Measurements from ENCODE around the gene DGKD. TPM values are rescaled to one million over a fixed set of nuclear protein-coding genes. Genes with fewer than 3 reads are reported as not detected.

Gene DGKD
- total RNA-seq, 2 donors from 2014 or later: 148 to 170 TPM

DNA sequence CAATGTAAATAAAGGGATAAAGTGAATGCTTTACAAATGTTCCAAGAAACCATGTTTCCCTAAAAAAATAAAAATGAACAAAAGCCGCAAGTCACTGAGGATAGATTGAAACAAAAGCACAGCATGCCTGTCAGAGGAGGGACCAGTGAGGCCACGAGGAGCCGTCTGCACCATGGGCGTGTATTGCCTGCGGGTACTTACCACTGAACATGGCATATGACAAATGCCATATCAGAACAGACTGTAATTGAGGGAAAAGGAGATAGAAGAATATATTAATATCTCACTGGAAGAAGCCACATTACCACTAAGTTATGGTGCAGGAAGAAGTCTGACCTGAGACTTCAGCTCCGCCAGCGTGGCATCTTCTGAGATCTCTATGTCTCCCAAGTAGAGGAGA lies 136.5 kb downstream of the DGKD start:
- Mint-ChIP-seq H3K4me3 (no peak overlapping the region), H3K27me3 (no peaks in the 10 kb centered on the region), H3K27ac (no peak overlapping the region), H3K36me3 (ENCODE audit: low read depth) (peaks cover 6% of the 10 kb centered on the region), H3K4me1 (peaks cover 4% of the 10 kb centered on the region)
- no peaks in the 10 kb centered on the region for H3K9me3 ChIP-seq (ENCODE audit: control insufficient read depth, low read length, poor library complexity, severe bottlenecking)
- ATAC-seq (no peak), DNase-seq (no peak)

DNA sequence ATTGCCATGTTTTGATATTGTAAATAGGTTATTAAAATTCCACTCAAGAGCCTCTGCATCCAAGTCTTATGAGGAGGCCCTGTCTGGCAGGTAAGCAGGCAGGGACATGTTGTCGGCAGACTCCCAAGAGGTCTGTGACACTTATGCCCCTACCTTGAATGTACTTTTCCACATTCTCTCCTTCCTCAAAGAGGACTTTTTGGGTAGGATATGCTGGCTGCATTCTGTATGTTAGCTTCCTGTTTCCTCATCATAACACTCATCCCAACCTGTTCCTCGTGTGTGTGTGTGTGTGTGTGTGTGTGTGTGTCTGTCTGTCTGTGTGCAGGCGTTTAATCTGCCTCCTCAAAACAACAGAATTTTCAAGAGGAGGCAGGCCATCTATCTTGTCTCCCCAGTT lies 137.0 kb downstream of the DGKD start:
- DNase-seq (no peak), ATAC-seq (no peak)
- H3K27me3 Mint-ChIP-seq: no peaks in the 10 kb centered on the region
- H3K4me1 Mint-ChIP-seq: peaks cover 4% of the 10 kb centered on the region
- peaks cover 7% of the 10 kb centered on the region for H3K36me3 Mint-ChIP-seq (ENCODE audit: low read depth)
- H3K9me3 ChIP-seq (ENCODE audit: control insufficient read depth, low read length, poor library complexity, severe bottlenecking): no peaks in the 10 kb centered on the region
- no peak overlapping the region for H3K4me3 Mint-ChIP-seq
- H3K27ac Mint-ChIP-seq: no peak overlapping the region

DNA sequence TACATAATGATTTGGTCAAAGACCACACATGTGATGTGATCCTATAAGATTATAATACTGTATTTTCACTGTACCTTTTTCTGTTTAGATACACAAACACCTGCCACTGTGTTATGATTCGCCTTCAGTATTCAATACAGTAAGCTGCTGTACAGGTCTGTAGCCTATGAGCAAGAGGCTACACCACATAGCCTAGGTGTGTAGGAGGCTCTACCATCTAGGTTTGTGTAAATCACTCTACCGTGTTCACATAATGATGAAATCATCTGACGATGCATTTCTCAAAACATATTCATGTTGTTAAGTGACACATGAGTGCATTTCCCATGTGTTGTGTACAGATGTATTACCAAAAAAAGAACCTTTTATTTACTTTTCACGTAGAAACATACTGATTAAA lies 137.8 kb downstream of the DGKD start:
- H3K36me3 Mint-ChIP-seq (ENCODE audit: low read depth): peaks cover 7% of the 10 kb centered on the region
- H3K4me1 Mint-ChIP-seq: peaks cover 2% of the 10 kb centered on the region
- no peak for DNase-seq
- ATAC-seq: no peak
- no peaks in the 10 kb centered on the region for H3K9me3 ChIP-seq (ENCODE audit: control insufficient read depth, low read length, poor library complexity, severe bottlenecking)
- H3K4me3 Mint-ChIP-seq: no peak overlapping the region
- no peaks in the 10 kb centered on the region for H3K27me3 Mint-ChIP-seq
- H3K27ac Mint-ChIP-seq: no peak overlapping the region

DNA sequence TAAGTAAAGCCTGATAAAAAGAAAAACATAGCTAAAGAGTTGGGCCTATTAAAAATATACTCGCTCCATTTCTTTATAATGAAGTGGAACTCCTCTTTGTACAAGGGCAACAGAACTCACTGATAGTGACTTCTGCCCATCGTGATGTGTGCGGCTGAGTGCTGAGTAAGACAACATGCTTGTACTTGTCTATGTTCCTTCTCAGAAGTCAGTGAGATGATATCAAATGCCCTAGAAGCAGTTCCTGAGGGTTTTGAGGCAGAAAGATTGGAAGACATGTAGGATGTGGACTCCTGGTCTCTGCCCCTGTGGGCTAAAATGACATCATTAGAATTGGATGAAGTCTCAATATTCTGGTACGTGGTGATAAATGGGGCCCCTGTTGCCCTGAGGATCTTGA lies 138.5 kb downstream of the DGKD start:
- no peak for DNase-seq
- Mint-ChIP-seq H3K27me3 (no peaks in the 10 kb centered on the region), H3K4me1 (peaks cover 2% of the 10 kb centered on the region), H3K4me3 (no peak overlapping the region), H3K36me3 (ENCODE audit: low read depth) (peaks cover 10% of the 10 kb centered on the region), H3K27ac (no peak overlapping the region)
- ATAC-seq: no peak
- no peaks in the 10 kb centered on the region for H3K9me3 ChIP-seq (ENCODE audit: control insufficient read depth, low read length, poor library complexity, severe bottlenecking)

DNA sequence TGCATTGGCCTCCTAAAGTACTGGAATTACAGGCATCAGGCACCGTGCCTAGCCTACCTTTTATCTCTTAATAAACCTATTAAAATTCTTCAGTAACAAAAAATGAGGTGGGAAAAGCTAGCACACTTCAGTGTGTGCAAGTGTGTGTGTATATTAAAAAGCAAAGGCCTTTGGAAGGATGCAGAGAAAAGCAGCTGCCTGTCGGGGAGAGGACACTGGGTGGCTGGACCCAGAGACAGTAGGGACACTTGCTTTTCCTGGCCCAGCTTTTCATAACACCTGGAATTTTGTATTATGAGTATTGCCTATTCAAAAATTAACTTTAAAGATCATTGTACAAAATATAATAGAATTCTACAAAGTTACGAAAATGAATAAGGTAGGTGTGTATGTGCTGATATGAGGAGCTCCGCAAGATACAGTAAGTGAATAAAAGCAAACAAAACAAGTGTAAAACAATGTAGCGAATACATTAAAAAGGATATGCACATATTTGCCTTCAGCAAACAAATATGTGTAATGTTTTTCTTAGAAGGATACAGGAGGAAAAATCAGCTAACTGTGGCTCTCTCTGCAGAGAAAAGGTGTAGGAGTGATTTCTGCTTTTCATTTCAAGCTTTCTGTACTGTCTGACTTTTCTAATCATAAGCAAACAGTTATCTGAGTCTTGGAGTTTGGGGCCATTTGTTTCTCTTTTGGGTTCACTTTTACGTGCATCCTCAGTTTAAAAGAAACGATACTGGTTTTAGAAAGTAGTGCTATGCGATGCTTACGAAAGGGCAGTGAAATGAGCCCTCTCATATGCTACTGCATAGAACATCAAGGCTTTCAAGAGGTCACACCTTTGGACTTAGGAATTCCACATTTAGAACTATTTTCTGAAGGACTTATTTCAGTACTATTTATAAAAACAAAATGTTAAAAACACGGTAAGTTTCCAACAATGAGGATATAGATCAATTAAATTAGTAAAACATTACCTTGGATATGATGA lies 141.5 kb downstream of the DGKD start:
- peaks cover 10% of the 10 kb centered on the region for H3K36me3 Mint-ChIP-seq (ENCODE audit: low read depth)
- H3K4me1 Mint-ChIP-seq: peaks cover 2% of the 10 kb centered on the region
- no peak overlapping the region for H3K27ac Mint-ChIP-seq
- no peak overlapping the region for H3K4me3 Mint-ChIP-seq
- H3K27me3 Mint-ChIP-seq: no peaks in the 10 kb centered on the region
- DNase-seq: no peak
- ATAC-seq: no peak
- H3K9me3 ChIP-seq (ENCODE audit: control insufficient read depth, low read length, poor library complexity, severe bottlenecking): no peaks in the 10 kb centered on the region

DNA sequence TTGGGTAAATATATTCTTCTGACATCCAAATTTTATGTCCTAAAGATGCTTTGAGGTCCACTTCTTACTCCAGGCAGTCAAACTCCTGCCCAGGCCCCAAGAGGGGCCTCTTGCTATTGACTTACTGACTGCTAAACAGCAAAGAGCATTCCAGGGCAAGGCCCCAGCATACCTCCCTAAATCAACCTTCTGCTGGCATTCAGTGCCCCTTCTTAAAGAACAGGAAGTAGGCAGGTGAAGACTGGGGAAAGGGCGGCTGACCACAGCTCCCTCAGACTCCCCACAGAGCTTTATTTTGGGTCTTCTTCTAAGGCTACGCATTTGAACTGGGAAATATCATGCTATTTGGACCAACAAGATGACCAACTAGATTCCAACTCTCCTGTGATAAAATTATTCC lies 143.4 kb downstream of the DGKD start:
- no peak overlapping the region for H3K27ac Mint-ChIP-seq
- DNase-seq (no peak), ATAC-seq (no peak)
- no peak overlapping the region for H3K4me3 Mint-ChIP-seq
- peaks cover 2% of the 10 kb centered on the region for H3K4me1 Mint-ChIP-seq
- peaks cover 16% of the 10 kb centered on the region for H3K36me3 Mint-ChIP-seq (ENCODE audit: low read depth)
- no peaks in the 10 kb centered on the region for H3K27me3 Mint-ChIP-seq
- H3K9me3 ChIP-seq (ENCODE audit: control insufficient read depth, low read length, poor library complexity, severe bottlenecking): no peaks in the 10 kb centered on the region

DNA sequence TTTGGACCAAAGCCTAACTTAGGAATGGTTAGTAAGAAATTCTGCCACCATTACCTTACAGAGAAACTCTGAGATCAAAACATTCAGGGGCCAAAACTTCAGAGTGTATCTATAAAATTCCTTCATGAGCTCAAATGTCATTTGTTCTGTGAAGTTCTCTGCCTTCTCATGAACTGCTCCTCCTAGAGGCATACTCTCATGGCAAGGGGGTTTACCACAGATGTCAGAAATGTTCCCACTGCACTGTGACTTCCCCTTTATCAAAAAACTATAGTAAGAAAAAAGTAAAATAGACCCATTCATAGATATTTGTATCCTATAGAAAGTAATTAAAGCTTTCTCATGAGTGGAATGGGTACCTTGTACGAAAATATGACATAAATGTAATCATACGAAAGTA lies 143.8 kb downstream of the DGKD start:
- Mint-ChIP-seq H3K27me3 (no peaks in the 10 kb centered on the region), H3K27ac (no peak overlapping the region), H3K4me3 (no peak overlapping the region), H3K36me3 (ENCODE audit: low read depth) (peaks cover 16% of the 10 kb centered on the region), H3K4me1 (no peaks in the 10 kb centered on the region)
- no peaks in the 10 kb centered on the region for H3K9me3 ChIP-seq (ENCODE audit: control insufficient read depth, low read length, poor library complexity, severe bottlenecking)
- DNase-seq (no peak), ATAC-seq (no peak)

DNA sequence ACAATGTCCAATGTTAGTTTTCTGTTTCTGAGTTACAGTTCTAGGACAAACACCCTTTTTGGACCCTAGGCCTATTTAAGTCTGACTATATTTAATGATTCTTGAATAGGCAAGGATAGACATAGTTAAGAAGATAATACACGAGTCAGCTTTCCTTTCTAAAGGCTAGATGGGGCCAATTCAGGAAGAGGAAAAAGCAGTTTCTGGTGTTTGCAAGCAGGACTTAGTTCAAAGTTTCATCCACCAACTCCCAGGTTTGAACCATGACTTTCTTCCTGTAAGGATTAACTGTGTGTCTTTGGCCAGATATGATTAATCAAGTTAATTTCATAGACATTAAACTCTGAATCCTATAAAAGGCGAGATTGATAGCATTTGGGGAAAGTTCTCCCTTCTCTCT lies 145.6 kb downstream of the DGKD start:
- Mint-ChIP-seq H3K27me3 (no peaks in the 10 kb centered on the region), H3K36me3 (ENCODE audit: low read depth) (peaks cover 16% of the 10 kb centered on the region), H3K4me1 (no peaks in the 10 kb centered on the region), H3K27ac (no peak overlapping the region), H3K4me3 (no peak overlapping the region)
- H3K9me3 ChIP-seq (ENCODE audit: control insufficient read depth, low read length, poor library complexity, severe bottlenecking): no peaks in the 10 kb centered on the region
- ATAC-seq: no peak
- no peak for DNase-seq

DNA sequence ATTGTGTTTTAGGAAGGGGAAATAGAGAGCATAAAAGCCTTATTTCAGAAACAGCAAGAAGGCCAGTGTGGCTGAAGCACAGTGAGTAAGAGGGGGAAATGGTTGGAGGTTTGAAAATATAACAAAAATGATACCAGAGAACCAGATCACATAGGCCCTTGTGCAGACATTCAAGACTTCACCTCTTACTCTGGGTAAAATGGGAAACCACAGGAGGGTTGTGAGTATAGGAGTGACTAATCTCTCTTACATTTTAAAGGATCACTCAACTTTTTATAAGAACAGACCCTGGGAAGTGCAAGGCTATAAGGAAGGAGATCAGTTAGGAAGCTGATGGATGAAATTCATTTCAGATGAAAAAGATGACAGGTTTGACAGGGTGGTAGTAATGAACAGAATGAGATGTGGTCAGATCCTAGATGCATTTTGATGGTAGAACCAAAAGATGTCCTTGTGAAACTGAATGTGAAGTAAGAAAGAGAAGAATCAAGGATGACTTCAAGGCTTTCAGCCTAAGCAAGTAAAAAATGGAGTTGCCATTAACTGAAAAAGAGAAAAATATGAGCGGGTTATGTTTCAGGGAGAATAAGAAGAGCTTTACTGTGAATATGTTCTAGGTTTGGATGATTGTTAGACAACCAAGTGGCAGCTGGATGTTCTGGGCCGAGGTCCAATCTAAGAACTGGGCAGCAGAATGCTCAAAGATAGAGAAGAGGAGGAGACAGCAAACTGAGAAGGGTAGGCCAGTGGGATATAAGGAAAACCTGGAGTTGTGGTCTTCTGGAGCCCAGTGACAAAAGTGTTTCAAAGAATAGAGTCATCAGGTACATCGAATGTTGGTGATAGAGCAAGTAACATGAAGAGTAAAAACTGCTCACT lies 147.1 kb downstream of the DGKD start:
- DNase-seq: no peak
- Mint-ChIP-seq H3K27me3 (no peaks in the 10 kb centered on the region), H3K4me3 (no peak overlapping the region), H3K27ac (no peak overlapping the region), H3K36me3 (ENCODE audit: low read depth) (peaks cover 17% of the 10 kb centered on the region), H3K4me1 (no peaks in the 10 kb centered on the region)
- no peak for ATAC-seq
- no peaks in the 10 kb centered on the region for H3K9me3 ChIP-seq (ENCODE audit: control insufficient read depth, low read length, poor library complexity, severe bottlenecking)

DNA sequence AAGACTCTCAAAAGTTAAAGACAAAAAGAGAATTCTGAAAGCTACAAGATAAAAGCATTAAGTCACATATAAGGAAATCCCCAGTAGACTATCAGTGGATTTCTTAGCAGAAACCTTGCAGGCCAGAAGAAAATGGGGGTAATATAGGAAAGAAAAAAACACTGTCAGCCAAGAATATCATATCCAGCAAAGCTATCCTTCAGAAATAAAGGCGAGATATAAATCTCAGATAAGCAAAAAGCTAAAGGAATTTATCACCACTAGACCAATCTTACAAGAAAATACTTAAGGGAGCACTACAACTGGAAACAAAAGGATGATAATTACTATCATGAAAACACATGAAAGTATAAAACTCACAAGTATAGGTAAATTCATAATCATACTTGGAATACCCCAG lies 149.2 kb downstream of the DGKD start:
- DNase-seq: no peak
- no peak overlapping the region for H3K4me3 Mint-ChIP-seq
- peaks cover 10% of the 10 kb centered on the region for H3K36me3 Mint-ChIP-seq (ENCODE audit: low read depth)
- H3K27me3 Mint-ChIP-seq: no peaks in the 10 kb centered on the region
- H3K9me3 ChIP-seq (ENCODE audit: control insufficient read depth, low read length, poor library complexity, severe bottlenecking): no peaks in the 10 kb centered on the region
- no peaks in the 10 kb centered on the region for H3K4me1 Mint-ChIP-seq
- H3K27ac Mint-ChIP-seq: no peak overlapping the region
- ATAC-seq: no peak

DNA sequence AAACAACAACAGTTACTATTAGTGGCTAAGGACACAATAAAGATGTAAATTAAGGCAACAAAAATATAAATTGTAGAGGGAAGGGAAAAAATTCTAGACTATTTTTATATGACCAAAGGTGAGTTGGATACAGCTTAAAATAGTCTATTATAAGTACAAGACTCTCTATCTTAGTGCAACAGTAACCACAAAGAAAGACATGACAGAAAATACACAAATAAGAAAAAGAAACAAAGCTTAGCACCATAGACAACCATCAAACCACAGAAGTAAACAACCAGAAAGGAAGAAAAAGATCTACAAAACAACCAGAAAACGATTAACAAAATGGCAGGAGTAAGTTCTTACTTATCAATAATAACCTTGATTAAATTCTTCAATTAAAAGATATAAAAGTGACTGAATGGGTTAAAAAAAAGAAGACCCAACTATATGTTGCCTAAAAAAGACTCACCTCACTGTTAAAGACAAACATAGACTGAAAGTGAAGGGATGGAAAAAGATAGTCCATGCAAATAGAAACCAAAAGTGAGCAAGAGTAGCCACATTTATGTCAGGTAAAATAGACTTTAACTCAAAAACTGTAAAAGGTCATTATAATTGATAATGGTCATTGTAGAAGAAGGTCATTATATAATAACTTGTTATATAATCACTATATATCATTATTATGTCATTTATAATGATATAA lies 149.8 kb downstream of the DGKD start:
- Mint-ChIP-seq H3K27ac (no peak overlapping the region), H3K4me1 (no peaks in the 10 kb centered on the region), H3K4me3 (no peak overlapping the region), H3K36me3 (ENCODE audit: low read depth) (peaks cover 10% of the 10 kb centered on the region), H3K27me3 (no peaks in the 10 kb centered on the region)
- no peaks in the 10 kb centered on the region for H3K9me3 ChIP-seq (ENCODE audit: control insufficient read depth, low read length, poor library complexity, severe bottlenecking)
- ATAC-seq: no peak
- no peak for DNase-seq

DNA sequence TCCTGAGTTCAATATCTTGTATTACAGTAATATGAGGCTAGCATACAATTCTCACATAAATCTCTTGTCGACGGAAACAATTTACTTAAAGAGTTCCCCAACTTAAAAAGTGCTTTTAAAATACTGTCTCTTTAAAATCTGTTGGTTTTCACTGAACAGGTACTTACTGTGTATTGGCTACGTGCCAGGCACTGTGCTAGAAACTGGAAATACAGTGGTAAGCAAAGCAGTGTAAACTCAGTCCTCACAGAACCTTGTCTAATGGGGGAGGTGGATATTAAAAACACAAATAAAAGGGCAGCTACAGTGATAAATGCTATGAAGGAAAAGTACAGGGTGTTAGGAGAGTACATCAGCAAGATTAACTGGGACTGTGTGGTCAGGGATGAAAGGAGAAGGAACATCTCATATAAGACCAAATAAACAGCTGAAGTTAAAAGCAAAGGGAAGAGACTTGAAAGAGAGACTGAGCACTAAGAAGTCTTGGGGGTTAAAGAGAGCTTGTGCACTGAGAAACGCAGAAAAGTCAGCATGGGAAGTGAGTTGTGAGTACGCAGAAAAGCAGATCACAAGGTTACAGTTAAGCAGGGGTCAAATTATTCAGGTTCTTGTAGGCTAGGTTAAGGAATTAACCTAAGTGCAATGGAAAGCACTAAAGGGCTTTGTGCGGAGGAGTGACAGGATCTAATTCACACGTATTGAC lies 159.8 kb downstream of the DGKD start:
- no peak for DNase-seq
- H3K9me3 ChIP-seq (ENCODE audit: control insufficient read depth, low read length, poor library complexity, severe bottlenecking): no peaks in the 10 kb centered on the region
- no peak for ATAC-seq
- no peak overlapping the region for H3K4me3 Mint-ChIP-seq
- no peak overlapping the region for H3K27ac Mint-ChIP-seq
- no peaks in the 10 kb centered on the region for H3K27me3 Mint-ChIP-seq
- H3K4me1 Mint-ChIP-seq: peaks cover 8% of the 10 kb centered on the region
- H3K36me3 Mint-ChIP-seq (ENCODE audit: low read depth): no peaks in the 10 kb centered on the region

Data from T-helper 17 cell (primary cell).